AG09309 (cell line): ENCODE results near the gene LAPTM4A.
A peak's percentile ranks its signal among the peaks of the same experiment; 100 is the strongest.

ENCODE experiments used
- DNase-seq: peaks from one replicate; pipeline ENCODE4 v3.0.0-alpha.2; 2010; ENCODE audit warnings: low read depth
- H3K4me3 ChIP-seq: 2 replicates; pipeline ENCODE4 v1.5.1; 2011; ENCODE audit warnings: mild to moderate bottlenecking, low read depth, low read length, moderate library complexity; ENCODE audit not compliant: control insufficient read depth
- TF ChIP-seq, protein P1 (sequence below): IDR thresholded peaks from 2 replicates; pipeline ENCODE4 v1.5.1; 2011; ENCODE audit warnings: mild to moderate bottlenecking, low read depth, low read length, inconsistent platforms; ENCODE audit not compliant: insufficient read depth, control insufficient read depth; ENCODE audit errors: missing control alignments

Gene LAPTM4A

GRCh38 chr2:20005067-20005627 is 46.3 kb downstream of the LAPTM4A start:
- TF ChIP-seq, protein P1, sequence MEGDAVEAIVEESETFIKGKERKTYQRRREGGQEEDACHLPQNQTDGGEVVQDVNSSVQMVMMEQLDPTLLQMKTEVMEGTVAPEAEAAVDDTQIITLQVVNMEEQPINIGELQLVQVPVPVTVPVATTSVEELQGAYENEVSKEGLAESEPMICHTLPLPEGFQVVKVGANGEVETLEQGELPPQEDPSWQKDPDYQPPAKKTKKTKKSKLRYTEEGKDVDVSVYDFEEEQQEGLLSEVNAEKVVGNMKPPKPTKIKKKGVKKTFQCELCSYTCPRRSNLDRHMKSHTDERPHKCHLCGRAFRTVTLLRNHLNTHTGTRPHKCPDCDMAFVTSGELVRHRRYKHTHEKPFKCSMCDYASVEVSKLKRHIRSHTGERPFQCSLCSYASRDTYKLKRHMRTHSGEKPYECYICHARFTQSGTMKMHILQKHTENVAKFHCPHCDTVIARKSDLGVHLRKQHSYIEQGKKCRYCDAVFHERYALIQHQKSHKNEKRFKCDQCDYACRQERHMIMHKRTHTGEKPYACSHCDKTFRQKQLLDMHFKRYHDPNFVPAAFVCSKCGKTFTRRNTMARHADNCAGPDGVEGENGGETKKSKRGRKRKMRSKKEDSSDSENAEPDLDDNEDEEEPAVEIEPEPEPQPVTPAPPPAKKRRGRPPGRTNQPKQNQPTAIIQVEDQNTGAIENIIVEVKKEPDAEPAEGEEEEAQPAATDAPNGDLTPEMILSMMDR = no peak
- DNase-seq = no peak
- no peak overlapping the region for H3K4me3 ChIP-seq

DNA sequence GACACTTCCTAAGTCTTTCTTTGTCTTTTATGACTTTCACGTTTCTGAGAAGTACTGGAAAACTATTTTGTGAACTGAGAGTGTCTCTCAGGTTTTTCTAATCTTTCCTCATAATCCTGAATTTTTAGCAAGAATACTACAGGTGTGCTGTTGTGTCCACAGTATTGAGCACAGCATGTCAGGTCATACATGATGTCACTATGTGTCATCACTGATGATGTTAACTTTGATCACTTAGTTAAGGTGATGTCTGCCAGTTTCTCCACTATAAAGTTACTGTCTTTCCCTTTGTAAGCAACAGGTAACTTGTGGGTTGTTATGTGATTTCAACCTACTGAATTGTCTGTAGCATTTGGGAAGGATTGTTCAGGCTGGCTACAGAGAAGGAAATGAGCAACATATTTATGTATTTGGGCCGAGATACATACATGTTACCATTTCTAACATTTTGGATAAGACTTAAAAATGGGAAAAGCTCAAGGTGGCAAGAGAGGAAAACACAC is 50.0 kb downstream of the LAPTM4A start:
- TF ChIP-seq, protein P1 = no peak
- H3K4me3 ChIP-seq = no peak overlapping the region
- DNase-seq = no peak

GRCh38 chr2:19993731-19994130 is 57.7 kb downstream of the LAPTM4A start:
- no peak for DNase-seq
- H3K4me3 ChIP-seq = no peak overlapping the region
- TF ChIP-seq, protein P1 = no peak

DNA sequence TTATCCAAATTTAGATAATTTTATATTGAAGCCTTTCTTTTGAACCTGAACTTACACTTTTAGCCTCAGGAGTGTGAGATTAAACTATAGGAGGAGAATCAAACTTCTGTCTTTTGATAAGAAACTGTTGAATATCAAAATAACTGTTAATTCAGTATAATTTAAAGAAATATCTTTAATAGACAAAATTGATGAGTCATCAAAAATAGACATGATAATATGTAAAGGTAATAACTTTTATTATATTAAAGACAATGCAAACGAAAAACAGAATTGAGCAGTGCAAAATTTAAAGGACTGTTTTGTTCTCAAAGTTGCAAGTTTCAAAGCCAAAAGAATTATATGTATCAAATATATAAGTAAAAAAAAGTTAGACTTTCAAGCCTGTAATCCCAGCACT is 59.5 kb downstream of the LAPTM4A start:
- TF ChIP-seq, protein P1 = no peak
- no peak overlapping the region for H3K4me3 ChIP-seq
- DNase-seq = no peak

GRCh38 chr2:19990416-19990728 is 61.1 kb downstream of the LAPTM4A start:
- peak overlapping the region; percentile 89 for H3K4me3 ChIP-seq
- TF ChIP-seq, protein P1 = no peak
- no peak for DNase-seq

DNA sequence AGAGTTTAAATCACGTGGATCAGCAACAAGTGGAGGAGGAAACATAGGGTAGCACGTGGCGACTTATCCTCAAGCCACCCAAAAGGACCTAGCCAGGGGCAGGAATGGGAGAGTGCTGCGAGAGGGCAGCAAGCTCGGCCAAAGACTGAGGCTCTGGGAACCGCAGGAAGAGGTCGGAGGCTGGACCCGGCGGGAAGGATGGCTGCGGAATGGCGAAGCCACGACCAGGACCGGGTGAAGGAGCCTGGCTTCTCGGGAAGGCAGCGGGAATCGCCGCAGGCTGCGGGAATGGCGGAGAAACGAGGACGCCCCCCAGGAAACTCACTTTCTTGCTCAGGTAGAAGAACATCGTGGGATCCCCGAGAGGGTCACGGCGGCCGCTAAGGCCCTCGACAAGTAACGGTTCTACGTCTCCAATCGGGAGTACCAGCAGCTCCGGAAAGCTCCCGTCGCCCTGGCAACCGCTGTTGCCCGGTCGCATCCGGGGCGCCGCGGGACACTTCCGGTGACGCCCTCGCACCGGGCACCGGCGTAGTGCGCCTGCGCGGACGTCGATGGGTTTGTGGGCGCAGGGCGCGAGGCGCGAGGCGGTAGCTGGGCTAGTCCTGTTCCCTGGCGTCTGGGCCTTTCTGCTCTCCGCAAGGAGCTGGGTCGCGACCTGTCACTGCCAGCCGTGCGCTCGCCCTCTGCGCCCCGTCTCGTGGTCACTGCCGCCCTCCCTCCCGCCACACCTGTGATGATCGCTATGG is 61.6 kb downstream of the LAPTM4A start, which contains the start of gene WDR35:
Gene WDR35 (minus strand): TSS at position 439 of the 749 bp plus-strand sequence. CDS start 90 bp downstream, at position 349.
- DNase-seq = peak; percentile 31
- peak within 1 kb of the TSS; percentile 89 for H3K4me3 ChIP-seq
- TF ChIP-seq, protein P1 = no peak
